Mucosa of descending colon (tissue), 3 donors: ENCODE measurements around the gene TMEM184A. TPM values are rescaled to one million over a fixed set of nuclear protein-coding genes. Genes with fewer than 3 reads are reported as not detected.

Experiments
- ATAC-seq: fragments of 200-7000 bp; cut with Tn5 transposase; one replicate; pipeline ENCODE4 v1.9.1; 2020; ENCODE audit warnings: mild to moderate bottlenecking, moderate library complexity
- DNase-seq, 3 donors: peaks; one replicate each; pipeline ENCODE4 v3.0.0-alpha.2; 2020
- H3K36me3 ChIP-seq: fragments of 200-600 bp; one replicate; pipeline ENCODE4 v1.8.0; 2021; ENCODE audit warnings: low read depth, mild to moderate bottlenecking
- H3K4me1 ChIP-seq: fragments of 200-600 bp; one replicate; pipeline ENCODE4 v1.8.0; 2021; ENCODE audit warnings: low read depth, mild to moderate bottlenecking
- H3K4me3 ChIP-seq: fragments of 200-600 bp; one replicate; pipeline ENCODE4 v1.8.0; 2021; ENCODE audit warnings: mild to moderate bottlenecking
- H3K9me3 ChIP-seq: fragments of 200-600 bp; one replicate; pipeline ENCODE4 v1.8.0; 2021; ENCODE audit warnings: mild to moderate bottlenecking
- intact Hi-C, 2 donors: fragments of 100-400 bp; cut with DNase I in 1 of 2; cut with micrococcal nuclease in 1 of 2; formaldehyde crosslinking; loops; one replicate each; pipeline versions ENCODE4 v1.11.0 to v1.11.1; 2022; cut with DNase I, micrococcal nuclease
- total RNA-seq, 3 donors: library from RNA; stranded (reverse); fragmentation: NEBNext Ultra II Directional in 2 of 3; extraction: Animal tissue kit (Norgen Biotek cat#: 25700) in 2 of 3; gene quantifications; one replicate each; pipeline versions ENCODE4 v1.2.1 to v1.2.4, GENCODE V29; 2021 to 2023
- TF ChIP-seq, protein P1 (sequence below): fragments of 200-600 bp; IDR thresholded peaks from one replicate; pipeline ENCODE4 v1.8.0; 2022; ENCODE audit warnings: antibody characterized with exemption, mild to moderate bottlenecking
- donor health status: DM: no; HTN: no; CAD: no; lungs with moderate emphysema.
- donor health status: DM: no; HTN: no; CAD: no.
- donor health status: DM: no; HTN: yes; CAD: no.

Gene TMEM184A
- total RNA-seq, 3 donors from 2014 or later, result 36.7 to 87.9 (median 66.0) TPM

DNA sequence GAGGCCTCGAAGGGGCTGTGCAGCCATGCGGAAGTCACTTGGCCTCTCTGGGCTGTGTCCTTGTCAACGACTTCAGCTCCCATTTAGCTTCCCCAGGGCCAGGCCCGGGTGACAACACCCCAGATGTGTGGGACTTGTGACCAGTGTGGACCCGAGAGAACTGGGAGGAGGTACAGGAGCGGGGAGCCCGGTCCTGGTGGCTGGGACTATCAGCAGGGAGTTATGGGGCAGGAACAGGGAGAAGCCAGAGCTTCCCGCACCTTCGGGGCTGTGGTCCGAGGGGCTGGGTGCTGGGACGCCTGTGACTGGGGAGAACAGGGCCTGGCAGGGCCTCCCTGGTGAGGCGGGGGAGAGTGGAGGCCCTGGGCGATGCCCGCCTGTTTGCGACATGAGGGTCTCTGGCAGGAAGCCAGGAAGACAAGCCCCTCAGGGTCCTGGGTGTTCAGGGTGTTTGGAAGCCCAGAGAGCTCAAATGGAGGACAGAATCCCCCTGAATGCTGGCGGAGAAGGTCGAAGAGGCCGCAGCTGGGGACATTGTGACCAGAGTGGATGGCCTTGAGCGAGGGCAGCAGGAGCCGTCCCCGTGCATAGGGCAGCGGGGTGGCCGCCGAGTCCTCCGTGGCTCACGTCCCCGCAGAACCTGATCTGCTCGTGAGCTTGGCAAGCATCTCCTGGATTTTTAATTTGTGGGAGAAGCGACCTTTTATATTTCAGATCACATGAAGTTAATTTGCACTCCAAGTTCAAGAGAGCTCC is 43.8 kb upstream of the TMEM184A start:
- H3K4me3 ChIP-seq, result no peak overlapping the region
- no peaks in the 10 kb centered on the region for H3K4me1 ChIP-seq
- no peaks in the 10 kb centered on the region for H3K36me3 ChIP-seq
- TF ChIP-seq, protein P1, sequence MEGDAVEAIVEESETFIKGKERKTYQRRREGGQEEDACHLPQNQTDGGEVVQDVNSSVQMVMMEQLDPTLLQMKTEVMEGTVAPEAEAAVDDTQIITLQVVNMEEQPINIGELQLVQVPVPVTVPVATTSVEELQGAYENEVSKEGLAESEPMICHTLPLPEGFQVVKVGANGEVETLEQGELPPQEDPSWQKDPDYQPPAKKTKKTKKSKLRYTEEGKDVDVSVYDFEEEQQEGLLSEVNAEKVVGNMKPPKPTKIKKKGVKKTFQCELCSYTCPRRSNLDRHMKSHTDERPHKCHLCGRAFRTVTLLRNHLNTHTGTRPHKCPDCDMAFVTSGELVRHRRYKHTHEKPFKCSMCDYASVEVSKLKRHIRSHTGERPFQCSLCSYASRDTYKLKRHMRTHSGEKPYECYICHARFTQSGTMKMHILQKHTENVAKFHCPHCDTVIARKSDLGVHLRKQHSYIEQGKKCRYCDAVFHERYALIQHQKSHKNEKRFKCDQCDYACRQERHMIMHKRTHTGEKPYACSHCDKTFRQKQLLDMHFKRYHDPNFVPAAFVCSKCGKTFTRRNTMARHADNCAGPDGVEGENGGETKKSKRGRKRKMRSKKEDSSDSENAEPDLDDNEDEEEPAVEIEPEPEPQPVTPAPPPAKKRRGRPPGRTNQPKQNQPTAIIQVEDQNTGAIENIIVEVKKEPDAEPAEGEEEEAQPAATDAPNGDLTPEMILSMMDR, result no peak
- ATAC-seq (no peak), DNase-seq (no peak)
- intact Hi-C loops, result no loop called here
- H3K9me3 ChIP-seq, result no peaks in the 10 kb centered on the region

DNA sequence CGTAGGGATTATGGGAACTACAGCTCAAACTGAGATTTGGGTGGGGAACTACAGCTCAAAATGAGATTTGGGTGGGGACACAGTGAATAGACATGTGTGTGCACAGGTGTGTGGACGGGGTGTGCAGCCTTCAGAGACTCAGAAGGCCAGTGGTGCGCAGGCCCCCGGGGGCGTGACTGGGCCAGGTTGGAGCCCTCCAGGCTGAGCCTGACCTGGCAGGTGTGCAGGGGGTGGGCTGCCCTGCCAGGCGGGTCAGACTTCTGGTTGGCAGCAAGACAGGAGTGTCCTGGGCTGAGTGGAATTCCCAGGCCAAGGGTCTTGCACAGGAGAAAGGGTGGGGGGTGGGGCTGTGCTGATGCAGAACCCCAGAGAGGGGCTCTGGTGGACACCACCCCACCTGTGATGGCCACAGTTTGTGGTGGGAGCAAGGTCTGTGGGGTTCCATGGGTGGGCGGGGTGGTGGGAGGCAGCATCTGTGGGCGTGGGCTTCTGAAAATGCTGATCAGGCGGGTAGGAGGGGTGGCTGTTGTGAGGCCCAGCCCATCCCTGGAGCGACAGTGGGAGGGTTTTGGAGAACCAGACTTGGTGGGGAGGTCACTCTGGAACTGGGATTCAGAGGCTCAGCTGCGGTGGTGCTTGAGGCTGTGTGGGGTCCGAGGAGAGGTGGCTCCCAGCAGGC is 43.1 kb upstream of the TMEM184A start:
- Histone ChIP-seq H3K4me1 (no peaks in the 10 kb centered on the region), H3K36me3 (no peaks in the 10 kb centered on the region), H3K4me3 (no peak overlapping the region), H3K9me3 (no peaks in the 10 kb centered on the region)
- ATAC-seq (no peak), DNase-seq (no peak)
- intact Hi-C loops, result no loop called here
- TF ChIP-seq, protein P1, result no peak

DNA sequence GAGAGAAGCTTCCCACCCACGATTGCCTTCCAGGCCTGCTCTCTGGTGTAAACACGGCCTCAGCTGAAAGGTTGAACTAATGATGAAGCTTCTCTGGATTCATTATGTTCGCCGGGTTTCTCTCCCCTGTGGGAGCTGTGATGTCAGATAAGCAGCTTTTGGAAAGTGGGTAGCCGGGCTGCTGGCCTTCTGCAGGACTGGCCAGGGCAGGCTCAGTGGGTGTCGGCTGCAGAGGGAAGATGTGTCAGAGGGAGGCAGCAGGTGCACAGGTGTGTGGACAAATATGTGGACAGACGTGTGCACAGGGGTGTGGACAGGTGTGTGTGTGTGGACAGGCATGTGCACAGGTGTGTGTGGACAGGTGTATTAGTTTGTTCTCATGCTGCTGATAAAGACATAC is 42.3 kb upstream of the TMEM184A start:
- no peaks in the 10 kb centered on the region for H3K4me1 ChIP-seq
- no peak overlapping the region for H3K4me3 ChIP-seq
- DNase-seq, result no peak
- intact Hi-C loops, result no loop called here
- TF ChIP-seq, protein P1, result no peak
- ATAC-seq, result no peak
- no peaks in the 10 kb centered on the region for H3K9me3 ChIP-seq
- H3K36me3 ChIP-seq, result no peaks in the 10 kb centered on the region

DNA sequence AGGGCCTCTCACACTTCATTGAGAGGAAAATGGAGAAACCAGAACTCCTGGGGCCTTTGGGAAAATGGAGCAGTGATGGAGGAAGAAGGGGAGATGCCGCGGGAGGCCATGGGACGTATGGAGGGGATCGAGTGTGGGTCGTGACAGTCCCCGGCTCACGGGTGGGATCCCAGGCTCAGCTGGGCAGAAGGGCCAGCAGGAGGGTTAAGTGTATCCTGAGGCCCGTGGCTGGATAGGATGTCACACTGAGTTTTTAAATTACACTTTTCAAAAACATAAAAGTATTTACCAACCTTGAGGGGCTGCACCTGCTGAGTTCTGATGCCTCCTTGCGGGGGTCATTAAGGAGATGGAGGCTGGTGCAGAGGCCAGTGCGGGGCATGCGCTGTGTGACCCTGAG is 41.8 kb upstream of the TMEM184A start:
- H3K36me3 ChIP-seq, result no peaks in the 10 kb centered on the region
- intact Hi-C loops, result no loop called here
- no peaks in the 10 kb centered on the region for H3K9me3 ChIP-seq
- H3K4me3 ChIP-seq, result no peak overlapping the region
- TF ChIP-seq, protein P1, result no peak
- ATAC-seq (no peak), DNase-seq (no peak)
- H3K4me1 ChIP-seq, result no peaks in the 10 kb centered on the region

DNA sequence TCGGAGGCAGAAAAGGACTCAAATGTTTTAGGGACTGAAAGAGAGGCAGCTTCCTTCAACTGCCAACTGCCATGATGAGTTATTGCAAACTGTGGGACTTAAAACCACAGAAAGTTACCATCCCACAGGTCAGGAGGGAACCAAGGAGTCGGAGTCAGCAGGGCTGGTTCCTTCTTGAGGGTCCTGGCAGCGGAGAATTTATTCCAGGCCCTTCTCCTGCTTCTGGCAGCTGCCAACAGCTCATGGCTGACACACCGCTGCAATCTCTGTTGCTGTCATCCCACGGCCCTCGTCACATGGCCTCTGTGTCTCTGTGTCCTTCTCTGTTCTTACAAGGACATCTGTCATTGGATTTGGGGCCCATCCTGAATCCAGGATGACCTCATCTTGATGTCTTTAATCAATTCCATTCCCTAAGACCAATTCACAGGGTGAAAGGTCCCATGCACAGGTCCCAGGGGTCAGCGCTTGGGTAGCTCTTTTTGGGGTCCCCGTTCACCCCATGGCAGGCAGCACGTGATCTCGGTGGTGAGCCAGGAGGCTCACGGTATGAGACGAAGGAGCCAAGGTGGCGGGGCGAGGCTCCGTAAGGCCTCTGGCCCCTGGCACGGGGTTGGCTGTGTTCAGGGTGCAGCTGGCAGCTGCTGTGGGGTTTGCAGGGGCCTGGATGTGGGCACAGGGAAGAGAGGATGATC is 41.2 kb upstream of the TMEM184A start:
- Histone ChIP-seq H3K9me3 (no peaks in the 10 kb centered on the region), H3K4me3 (no peak overlapping the region), H3K4me1 (no peaks in the 10 kb centered on the region), H3K36me3 (no peaks in the 10 kb centered on the region)
- ATAC-seq (no peak), DNase-seq (no peak)
- TF ChIP-seq, protein P1, result no peak
- intact Hi-C loops, result no loop called here
